Activated CD8-positive, alpha-beta T cell treated with anti-CD3 and anti-CD28 coated beads for 36 hours (primary cell): ENCODE data around the gene FHAD1. TPM values are rescaled to one million over a fixed set of nuclear protein-coding genes. Genes with fewer than 3 reads are reported as not detected.

Experiments used
- ATAC-seq: fragments of 200-7000 bp; cut with Tn5 transposase; one replicate; pipeline ENCODE4 v1.10.0; 2021; ENCODE audit warnings: mild to moderate bottlenecking, moderate library complexity
- CTCF ChIA-PET: fragments of 350-600 bp; sonication (Branson Sonifier 250); formaldehyde crosslinking; loops from one replicate; lab custom pipeline; 2021; ENCODE audit warnings: antibody characterized with exemption; lab: Charles Lee
- POLR2A ChIA-PET: fragments of 350-600 bp; sonication (Branson Sonifier 250); formaldehyde crosslinking; loops from one replicate; lab custom pipeline; 2021; ENCODE audit warnings: antibody characterized with exemption; lab: Charles Lee
- DNase-seq: peaks from one replicate; pipeline ENCODE4 v3.0.0-alpha.2; 2020
- H3K27ac Mint-ChIP-seq: one replicate; pipeline ENCODE4 v1.8.0; 2021; ENCODE audit warnings: mild to moderate bottlenecking, mixed read lengths
- H3K27me3 Mint-ChIP-seq: one replicate; pipeline ENCODE4 v1.8.0; 2021; ENCODE audit warnings: mixed read lengths
- H3K36me3 Mint-ChIP-seq: one replicate; pipeline ENCODE4 v1.8.0; 2021; ENCODE audit warnings: low read depth, mixed read lengths
- H3K4me1 Mint-ChIP-seq: one replicate; pipeline ENCODE4 v1.8.0; 2021; ENCODE audit warnings: low read depth, mixed read lengths
- H3K4me3 Mint-ChIP-seq: one replicate; pipeline ENCODE4 v1.8.0; 2021; ENCODE audit warnings: mild to moderate bottlenecking, moderate library complexity, mixed read lengths
- H3K9me3 Mint-ChIP-seq: one replicate; pipeline ENCODE4 v1.8.0; 2021; ENCODE audit warnings: mixed read lengths
- CTCF ChIP-seq: fragments of 200-600 bp; IDR thresholded peaks from one replicate; pipeline ENCODE4 v1.8.0; 2022; ENCODE audit warnings: antibody characterized with exemption, mild to moderate bottlenecking
- intact Hi-C: fragments of 100-400 bp; cut with micrococcal nuclease; formaldehyde crosslinking; loops from one replicate; pipeline ENCODE4 v1.10.0; 2022
- total RNA-seq, 2 experiments: library from RNA; stranded (reverse); gene quantifications; one replicate each; pipeline ENCODE4 v1.2.3, GENCODE V29; 2021

Gene FHAD1
- total RNA-seq, 2 experiments from 2014 or later, result 0.07 to 0.16 TPM

- intact Hi-C loops, result no loop called here
- H3K36me3 Mint-ChIP-seq, result no peaks in the 10 kb centered on the region
- DNase-seq (peak; percentile 70), ATAC-seq (peak; percentile 88)
- TF ChIP-seq CTCF, result no peak
- H3K9me3 Mint-ChIP-seq, result peaks cover 2% of the 10 kb centered on the region
- H3K4me1 Mint-ChIP-seq, result peaks cover 39% of the 10 kb centered on the region
- no peak overlapping the region for H3K4me3 Mint-ChIP-seq
- peak overlapping the region; percentile 77 for H3K27ac Mint-ChIP-seq
- CTCF ChIA-PET, result interaction anchor here (0.9 kb wide), 1 partner anchor 307 kb away, joined by 4 read pairs; no protein-coding TSS in a partner anchor
- H3K27me3 Mint-ChIP-seq, result peaks cover 2% of the 10 kb centered on the region
- POLR2A ChIA-PET, result interaction anchor here (1.0 to 1.1 kb wide), 2 partner anchors 24 to 101 kb away, joined by 3 read pairs; no protein-coding TSS in a partner anchor
These were observed 105.3 kb downstream of the FHAD1 start for GRCh38 chr1:15352128-15352957.

DNA sequence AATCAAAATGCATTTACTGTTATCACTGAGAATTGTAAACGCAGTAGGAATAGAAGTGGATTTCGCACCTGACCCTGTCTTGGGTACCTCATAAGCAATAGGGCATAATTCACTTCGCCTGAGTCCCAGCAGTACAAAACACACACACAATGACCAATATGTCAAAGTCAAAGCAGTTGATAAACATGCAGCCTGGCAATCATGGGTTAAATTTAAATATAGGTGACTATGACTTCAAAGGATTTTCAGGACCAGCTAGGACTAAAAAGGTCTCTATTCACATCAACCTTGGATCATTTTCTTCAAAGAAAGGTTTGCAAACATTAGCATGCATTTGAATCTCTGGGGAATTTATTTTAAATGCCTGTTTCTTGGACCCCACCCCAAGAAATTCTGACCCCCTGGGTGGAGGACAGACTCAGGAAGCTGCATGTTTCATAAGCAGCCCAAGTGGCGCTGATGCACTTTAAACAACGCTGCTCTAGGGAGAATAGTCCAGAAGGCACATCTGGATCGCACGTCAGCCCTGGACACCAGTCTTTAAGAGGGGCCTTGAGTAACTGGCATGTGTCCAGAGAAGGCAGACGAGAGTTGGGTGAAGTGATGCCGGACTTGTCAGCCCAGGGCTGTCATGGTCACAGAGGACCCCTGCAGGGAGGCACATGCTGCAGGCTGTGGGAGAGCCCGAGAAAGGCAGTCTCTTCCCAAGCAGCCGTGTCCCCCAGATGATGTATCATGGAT, 107.0 kb downstream of the FHAD1 start:
- CTCF ChIA-PET, result interaction anchor here (1.5 kb wide), 1 partner anchor 31 kb away, joined by 4 read pairs; no protein-coding TSS in a partner anchor
- POLR2A ChIA-PET, result no interaction called here
- Mint-ChIP-seq H3K4me3 (no peak overlapping the region), H3K27ac (no peak overlapping the region), H3K27me3 (peaks cover 2% of the 10 kb centered on the region), H3K4me1 (peaks cover 32% of the 10 kb centered on the region), H3K36me3 (no peaks in the 10 kb centered on the region), H3K9me3 (peaks cover 2% of the 10 kb centered on the region)
- DNase-seq (no peak), ATAC-seq (no peak)
- TF ChIP-seq CTCF, result no peak
- intact Hi-C loops, result no loop called here

GRCh38 chr1:15354580-15354965, 107.5 kb downstream of the FHAD1 start:
- intact Hi-C loops, result no loop called here
- Mint-ChIP-seq H3K4me3 (no peak overlapping the region), H3K36me3 (no peaks in the 10 kb centered on the region), H3K9me3 (peaks cover 2% of the 10 kb centered on the region), H3K4me1 (peaks cover 32% of the 10 kb centered on the region), H3K27me3 (peaks cover 2% of the 10 kb centered on the region), H3K27ac (no peak overlapping the region)
- CTCF ChIA-PET, result interaction anchor here (1.5 kb wide), 1 partner anchor 32 kb away, joined by 4 read pairs; no protein-coding TSS in a partner anchor
- DNase-seq (no peak), ATAC-seq (peak; percentile 11)
- POLR2A ChIA-PET, result no interaction called here
- no peak for TF ChIP-seq CTCF

DNA sequence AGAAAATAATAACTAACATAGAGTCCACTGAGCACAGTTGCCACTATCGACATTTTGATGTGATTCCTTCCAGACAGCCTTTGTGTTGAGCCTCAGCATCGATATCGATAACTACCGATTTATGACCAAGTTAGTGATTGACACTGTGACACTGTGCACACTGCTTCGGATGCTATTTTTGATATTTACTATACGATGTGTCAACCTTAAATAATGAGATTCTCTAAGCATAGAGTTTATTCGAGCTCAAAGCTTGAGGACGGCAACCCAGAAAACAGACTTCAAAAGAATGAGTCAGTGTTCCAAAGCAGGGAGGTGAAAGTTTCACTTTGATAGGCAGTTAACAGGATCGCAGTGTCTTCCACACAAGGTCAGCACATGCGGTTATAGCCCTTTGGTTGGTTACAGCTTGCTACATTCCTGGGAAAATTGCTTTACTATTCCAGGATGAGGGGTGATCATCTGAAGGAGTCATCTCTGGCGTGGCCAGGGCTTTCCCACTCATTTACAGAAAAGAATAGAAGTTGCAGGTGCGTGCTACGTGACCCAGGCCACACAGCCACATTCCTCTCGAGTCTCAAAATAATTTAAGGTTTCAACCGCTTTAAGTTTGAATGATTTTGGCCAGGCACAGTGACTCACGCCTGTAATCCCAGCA, 109.1 kb downstream of the FHAD1 start:
- Mint-ChIP-seq H3K4me1 (peaks cover 32% of the 10 kb centered on the region), H3K36me3 (no peaks in the 10 kb centered on the region), H3K27me3 (peaks cover 2% of the 10 kb centered on the region), H3K9me3 (peaks cover 2% of the 10 kb centered on the region), H3K4me3 (no peak overlapping the region), H3K27ac (no peak overlapping the region)
- CTCF ChIA-PET, result interaction anchor here (0.5 kb wide), 1 partner anchor 143 kb away, joined by 4 read pairs; no protein-coding TSS in a partner anchor
- intact Hi-C loops, result no loop called here
- POLR2A ChIA-PET, result interaction anchor here (0.9 kb wide), 1 partner anchor 58 kb away, joined by 3 read pairs; no protein-coding TSS in a partner anchor
- ATAC-seq, result peak; percentile 30
- DNase-seq, result no peak
- no peak for TF ChIP-seq CTCF
